Measurements from ENCODE around the gene RBM42. TPM values are rescaled to one million over a fixed set of nuclear protein-coding genes. Genes with fewer than 3 reads are reported as not detected.

Gene RBM42
- polyA plus RNA-seq (2013, experiment 1 of 2) = 42.3 TPM
- 42.8 TPM for polyA plus RNA-seq (2013, experiment 2 of 2)

- Histone ChIP-seq H3K79me2 (ENCODE audit: control insufficient read depth, insufficient read depth, low read length) (peaks cover 2% of the 10 kb centered on the region), H2BK15ac (replicated peaks; ENCODE audit: low read depth) (no peak within 1 kb of the TSS), H3K27me3 (ENCODE audit: insufficient read depth, low read length, poor library complexity) (no peaks in the 10 kb centered on the region), H3K4me3 (ENCODE audit: low read length) (peak within 1 kb of the TSS; percentile 96), H2BK120ac (ENCODE audit: low read depth, low read length) (no peak within 1 kb of the TSS), H3K4ac (ENCODE audit: low read depth, low read length) (peak within 1 kb of the TSS; percentile 77), H2BK5ac (ENCODE audit: low read length) (no peak within 1 kb of the TSS), H3K79me1 (ENCODE audit: low read length) (peaks cover 2% of the 10 kb centered on the region), H3K9ac (ENCODE audit: low read length) (peak within 1 kb of the TSS; percentile 88), H3K23ac (ENCODE audit: low read length) (no peak within 1 kb of the TSS), H4K5ac (ENCODE audit: low read length) (no peak within 1 kb of the TSS), H3K36me3 (ENCODE audit: control insufficient read depth, insufficient read depth, low read length) (peaks cover 7% of the 10 kb centered on the region), H3K27ac (ENCODE audit: low read depth, low read length) (peak within 1 kb of the TSS; percentile 72), H3K18ac (ENCODE audit: low read length) (peak within 1 kb of the TSS; percentile 83), H4K8ac (ENCODE audit: low read depth, low read length) (no peak within 1 kb of the TSS), H2AK5ac (ENCODE audit: low read length) (no peak within 1 kb of the TSS), H3K4me2 (ENCODE audit: low read length) (peak within 1 kb of the TSS; percentile 86), H3K56ac (ENCODE audit: low read length) (peak within 1 kb of the TSS; percentile 89), H3K4me1 (ENCODE audit: control insufficient read depth, low read depth, low read length) (no peaks in the 10 kb centered on the region)
- WGBS (ENCODE audit: extremely low coverage, insufficient coverage, low lambda C conversion rate) = no CpG with 5 or more reads among the region's 56 CpGs
- DNase-seq = peak; percentile 100
Measured at GRCh38 chr19:35628565-35629331, at the start of gene RBM42. RBM42 (plus strand) TSS chr19:35629036; CDS start chr19:35629154, 118 bp downstream.

- WGBS (ENCODE audit: extremely low coverage, insufficient coverage, low lambda C conversion rate) = no CpG with 5 or more reads among the region's 1 CpG
Measured at GRCh38 chr19:35582760-35583159, 46.1 kb upstream of the RBM42 start.

GRCh38 chr19:35585848-35586247 lies 43.0 kb upstream of the RBM42 start, which contains the start of gene PMIS2:
PMIS2 (plus strand) TSS chr19:35586173; CDS start chr19:35586260, 87 bp downstream.
- no peak within 1 kb of the TSS for H3K4me2 ChIP-seq (ENCODE audit: low read length)
- no CpG with 5 or more reads among the region's 16 CpGs for WGBS (ENCODE audit: extremely low coverage, insufficient coverage, low lambda C conversion rate)
- H3K27me3 ChIP-seq (ENCODE audit: insufficient read depth, low read length, poor library complexity) = no peaks in the 10 kb centered on the region
- H2BK5ac ChIP-seq (ENCODE audit: low read length) = no peak within 1 kb of the TSS
- no peak within 1 kb of the TSS for H2AK5ac ChIP-seq (ENCODE audit: low read length)
- H3K36me3 ChIP-seq (ENCODE audit: control insufficient read depth, insufficient read depth, low read length) = no peaks in the 10 kb centered on the region
- H4K5ac ChIP-seq (ENCODE audit: low read length) = no peak within 1 kb of the TSS
- no peak within 1 kb of the TSS for H2BK15ac ChIP-seq (replicated peaks; ENCODE audit: low read depth)
- H4K8ac ChIP-seq (ENCODE audit: low read depth, low read length) = no peak within 1 kb of the TSS
- no peak within 1 kb of the TSS for H3K23ac ChIP-seq (ENCODE audit: low read length)
- no peak within 1 kb of the TSS for H3K27ac ChIP-seq (ENCODE audit: low read depth, low read length)
- no peaks in the 10 kb centered on the region for H3K79me2 ChIP-seq (ENCODE audit: control insufficient read depth, insufficient read depth, low read length)
- H3K56ac ChIP-seq (ENCODE audit: low read length) = no peak within 1 kb of the TSS
- H3K4me3 ChIP-seq (ENCODE audit: low read length) = no peak within 1 kb of the TSS
- no peak within 1 kb of the TSS for H3K4ac ChIP-seq (ENCODE audit: low read depth, low read length)
- no peak within 1 kb of the TSS for H3K9ac ChIP-seq (ENCODE audit: low read length)
- H3K79me1 ChIP-seq (ENCODE audit: low read length) = no peaks in the 10 kb centered on the region
- H3K18ac ChIP-seq (ENCODE audit: low read length) = no peak within 1 kb of the TSS
- H3K4me1 ChIP-seq (ENCODE audit: control insufficient read depth, low read depth, low read length) = no peaks in the 10 kb centered on the region
- no peak within 1 kb of the TSS for H2BK120ac ChIP-seq (ENCODE audit: low read depth, low read length)
- DNase-seq = no peak

More at GRCh38 chr19:35582760-35583159, 46.1 kb upstream of the RBM42 start:
- DNase-seq = no peak
- Histone ChIP-seq H3K27ac (ENCODE audit: low read depth, low read length) (no peak overlapping the region), H4K5ac (ENCODE audit: low read length) (no peak overlapping the region), H3K27me3 (ENCODE audit: insufficient read depth, low read length, poor library complexity) (no peaks in the 10 kb centered on the region), H3K18ac (ENCODE audit: low read length) (no peak overlapping the region), H4K8ac (ENCODE audit: low read depth, low read length) (no peak overlapping the region), H2BK120ac (ENCODE audit: low read depth, low read length) (no peak overlapping the region), H3K4ac (ENCODE audit: low read depth, low read length) (no peak overlapping the region), H3K4me1 (ENCODE audit: control insufficient read depth, low read depth, low read length) (no peaks in the 10 kb centered on the region), H3K56ac (ENCODE audit: low read length) (no peak overlapping the region), H3K4me3 (ENCODE audit: low read length) (no peak overlapping the region), H3K79me1 (ENCODE audit: low read length) (no peaks in the 10 kb centered on the region), H3K36me3 (ENCODE audit: control insufficient read depth, insufficient read depth, low read length) (no peaks in the 10 kb centered on the region), H3K79me2 (ENCODE audit: control insufficient read depth, insufficient read depth, low read length) (no peaks in the 10 kb centered on the region), H3K9ac (ENCODE audit: low read length) (no peak overlapping the region), H3K23ac (ENCODE audit: low read length) (no peak overlapping the region), H2BK5ac (ENCODE audit: low read length) (no peak overlapping the region), H3K4me2 (ENCODE audit: low read length) (no peak overlapping the region), H2BK15ac (replicated peaks; ENCODE audit: low read depth) (no peak overlapping the region), H2AK5ac (ENCODE audit: low read length) (no peak overlapping the region)

- H3K56ac ChIP-seq (ENCODE audit: low read length) = no peak overlapping the region
Measured at GRCh38 chr19:35587321-35587720, 41.5 kb upstream of the RBM42 start.

GRCh38 chr19:35590875-35591274 lies 38.0 kb upstream of the RBM42 start:
- Histone ChIP-seq H3K4me2 (ENCODE audit: low read length) (no peak overlapping the region), H3K27ac (ENCODE audit: low read depth, low read length) (no peak overlapping the region), H2BK120ac (ENCODE audit: low read depth, low read length) (no peak overlapping the region), H4K5ac (ENCODE audit: low read length) (no peak overlapping the region), H2BK15ac (replicated peaks; ENCODE audit: low read depth) (no peak overlapping the region), H2AK5ac (ENCODE audit: low read length) (no peak overlapping the region), H3K27me3 (ENCODE audit: insufficient read depth, low read length, poor library complexity) (no peaks in the 10 kb centered on the region), H3K56ac (ENCODE audit: low read length) (no peak overlapping the region), H3K4me3 (ENCODE audit: low read length) (no peak overlapping the region), H4K8ac (ENCODE audit: low read depth, low read length) (no peak overlapping the region), H2BK5ac (ENCODE audit: low read length) (no peak overlapping the region), H3K18ac (ENCODE audit: low read length) (no peak overlapping the region), H3K79me1 (ENCODE audit: low read length) (no peaks in the 10 kb centered on the region), H3K4me1 (ENCODE audit: control insufficient read depth, low read depth, low read length) (no peaks in the 10 kb centered on the region), H3K9ac (ENCODE audit: low read length) (no peak overlapping the region), H3K79me2 (ENCODE audit: control insufficient read depth, insufficient read depth, low read length) (no peaks in the 10 kb centered on the region), H3K4ac (ENCODE audit: low read depth, low read length) (no peak overlapping the region), H3K23ac (ENCODE audit: low read length) (no peak overlapping the region), H3K36me3 (ENCODE audit: control insufficient read depth, insufficient read depth, low read length) (no peaks in the 10 kb centered on the region)
- no peak for DNase-seq
- no CpG with 5 or more reads among the region's 3 CpGs for WGBS (ENCODE audit: extremely low coverage, insufficient coverage, low lambda C conversion rate)

More at GRCh38 chr19:35587321-35587720, 41.5 kb upstream of the RBM42 start:
- H3K4me2 ChIP-seq (ENCODE audit: low read length) = no peak overlapping the region
- H2BK120ac ChIP-seq (ENCODE audit: low read depth, low read length) = no peak overlapping the region
- H3K27me3 ChIP-seq (ENCODE audit: insufficient read depth, low read length, poor library complexity) = no peaks in the 10 kb centered on the region
- no peak overlapping the region for H4K5ac ChIP-seq (ENCODE audit: low read length)
- no peaks in the 10 kb centered on the region for H3K79me2 ChIP-seq (ENCODE audit: control insufficient read depth, insufficient read depth, low read length)
- no peak for DNase-seq
- no peak overlapping the region for H3K18ac ChIP-seq (ENCODE audit: low read length)
- H3K23ac ChIP-seq (ENCODE audit: low read length) = no peak overlapping the region
- H3K4me1 ChIP-seq (ENCODE audit: control insufficient read depth, low read depth, low read length) = no peaks in the 10 kb centered on the region
- no peak overlapping the region for H3K4me3 ChIP-seq (ENCODE audit: low read length)
- no peaks in the 10 kb centered on the region for H3K36me3 ChIP-seq (ENCODE audit: control insufficient read depth, insufficient read depth, low read length)
- H3K9ac ChIP-seq (ENCODE audit: low read length) = no peak overlapping the region
- no peaks in the 10 kb centered on the region for H3K79me1 ChIP-seq (ENCODE audit: low read length)
- no peak overlapping the region for H2BK5ac ChIP-seq (ENCODE audit: low read length)
- H3K4ac ChIP-seq (ENCODE audit: low read depth, low read length) = no peak overlapping the region
- no CpG with 5 or more reads among the region's 1 CpG for WGBS (ENCODE audit: extremely low coverage, insufficient coverage, low lambda C conversion rate)
- no peak overlapping the region for H2AK5ac ChIP-seq (ENCODE audit: low read length)
- no peak overlapping the region for H4K8ac ChIP-seq (ENCODE audit: low read depth, low read length)
- H3K27ac ChIP-seq (ENCODE audit: low read depth, low read length) = no peak overlapping the region
- no peak overlapping the region for H2BK15ac ChIP-seq (replicated peaks; ENCODE audit: low read depth)

All from mesendoderm (in vitro differentiated cells).